ENCODE results near the gene STARD9. TPM values are rescaled to one million over a fixed set of nuclear protein-coding genes. Genes with fewer than 3 reads are reported as not detected.

STARD9 gene
- total RNA-seq, 1 donor = 9.1 TPM

GRCh38 chr15:42725331-42725903, 150.0 kb downstream of the STARD9 start:
- no peak overlapping the region for H3K4me3 ChIP-seq (ENCODE audit: low read depth, low read length)
- TF ChIP-seq CTCF (IDR thresholded peaks at IDR 0.05; ENCODE audit: insufficient read depth, low read depth, low read length) = no peak
- no peak for DNase-seq (ENCODE audit: low read depth)

- TF ChIP-seq CTCF (IDR thresholded peaks at IDR 0.05; ENCODE audit: insufficient read depth, low read depth, low read length) = no peak
- no peak for DNase-seq (ENCODE audit: low read depth)
- H3K4me3 ChIP-seq (ENCODE audit: low read depth, low read length) = no peak overlapping the region
Measured at GRCh38 chr15:42726114-42726513, 150.7 kb downstream of the STARD9 start.

DNA sequence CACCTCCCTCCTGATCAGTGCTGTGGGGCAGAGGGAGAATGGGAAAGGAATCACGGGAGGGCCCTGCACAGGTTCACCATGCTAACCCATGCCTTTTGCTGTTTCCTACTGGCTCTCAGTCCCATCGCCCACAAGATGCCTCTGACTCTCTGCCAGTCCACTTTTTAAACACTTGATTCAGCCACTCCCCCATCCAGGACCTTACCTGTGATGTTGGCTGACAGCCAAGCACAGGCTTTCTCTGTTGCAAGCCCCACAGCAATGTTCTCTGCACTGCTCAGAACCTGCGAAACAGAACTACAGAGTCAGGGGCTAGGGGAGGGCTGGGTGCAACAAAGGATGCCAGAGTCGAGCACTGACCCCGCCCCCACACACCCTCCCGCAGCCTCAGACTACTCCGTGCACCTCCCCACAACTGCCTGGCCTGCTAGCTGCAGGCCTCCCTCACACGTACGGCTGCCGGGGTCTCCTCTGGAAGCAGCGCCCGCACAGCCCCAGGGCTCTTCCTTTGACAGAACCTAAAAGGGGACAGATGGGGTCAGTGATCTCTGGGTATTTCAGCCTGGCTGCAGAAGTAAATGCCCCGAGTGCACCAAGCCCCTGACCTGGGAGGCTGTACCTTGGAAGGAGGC, 152.5 kb downstream of the STARD9 start:
- DNase-seq (ENCODE audit: low read depth) = no peak
- no peak overlapping the region for H3K4me3 ChIP-seq (ENCODE audit: low read depth, low read length)
- TF ChIP-seq CTCF (IDR thresholded peaks at IDR 0.05; ENCODE audit: insufficient read depth, low read depth, low read length) = no peak

DNA sequence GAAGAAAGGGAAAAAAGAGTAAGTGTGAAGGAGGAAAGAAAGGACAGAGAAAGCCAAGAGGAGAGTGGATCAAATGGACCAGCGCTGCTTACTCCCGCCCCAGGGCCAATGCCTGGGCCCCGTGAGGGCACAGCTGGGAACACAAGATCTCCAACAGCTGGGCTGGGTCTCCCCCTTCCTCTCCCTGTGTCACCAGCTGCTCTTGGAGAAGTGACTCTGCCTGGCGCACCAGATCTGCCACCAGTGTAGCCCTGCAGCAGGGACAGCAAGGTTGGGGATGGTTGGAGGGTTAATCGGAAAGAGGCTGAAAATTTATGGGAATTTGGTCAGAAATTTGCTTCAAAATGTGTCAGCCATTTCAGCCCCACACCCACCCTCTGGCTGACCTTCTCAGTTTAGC, 153.2 kb downstream of the STARD9 start:
- no peak for DNase-seq (ENCODE audit: low read depth)
- no peak overlapping the region for H3K4me3 ChIP-seq (ENCODE audit: low read depth, low read length)
- TF ChIP-seq CTCF (IDR thresholded peaks at IDR 0.05; ENCODE audit: insufficient read depth, low read depth, low read length) = no peak

DNA sequence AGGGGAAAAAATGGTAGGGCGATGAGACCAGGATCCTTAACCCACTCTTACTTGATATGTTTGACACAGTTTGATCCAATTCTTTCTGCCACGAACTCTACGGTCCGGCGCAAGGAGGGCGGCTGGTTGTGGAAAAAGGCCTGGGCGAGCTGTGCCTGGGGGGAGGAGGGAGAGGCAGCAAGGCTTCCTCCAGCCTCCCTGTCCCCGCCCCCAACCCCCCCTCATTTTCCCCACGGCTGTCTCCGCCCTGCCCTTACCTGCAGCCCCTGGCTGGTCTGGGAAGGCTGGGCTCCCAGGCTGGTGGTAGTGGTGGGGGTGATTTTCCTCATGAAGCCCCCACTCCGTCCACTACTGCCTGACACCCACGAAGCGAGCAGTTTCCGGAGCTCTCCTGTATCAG, 153.6 kb downstream of the STARD9 start:
- H3K4me3 ChIP-seq (ENCODE audit: low read depth, low read length) = no peak overlapping the region
- no peak for DNase-seq (ENCODE audit: low read depth)
- TF ChIP-seq CTCF (IDR thresholded peaks at IDR 0.05; ENCODE audit: insufficient read depth, low read depth, low read length) = no peak

- DNase-seq (ENCODE audit: low read depth) = no peak
- no peak for TF ChIP-seq CTCF (IDR thresholded peaks at IDR 0.05; ENCODE audit: insufficient read depth, low read depth, low read length)
- no peak overlapping the region for H3K4me3 ChIP-seq (ENCODE audit: low read depth, low read length)
Measured at GRCh38 chr15:42729409-42729808, 154.0 kb downstream of the STARD9 start.

DNA sequence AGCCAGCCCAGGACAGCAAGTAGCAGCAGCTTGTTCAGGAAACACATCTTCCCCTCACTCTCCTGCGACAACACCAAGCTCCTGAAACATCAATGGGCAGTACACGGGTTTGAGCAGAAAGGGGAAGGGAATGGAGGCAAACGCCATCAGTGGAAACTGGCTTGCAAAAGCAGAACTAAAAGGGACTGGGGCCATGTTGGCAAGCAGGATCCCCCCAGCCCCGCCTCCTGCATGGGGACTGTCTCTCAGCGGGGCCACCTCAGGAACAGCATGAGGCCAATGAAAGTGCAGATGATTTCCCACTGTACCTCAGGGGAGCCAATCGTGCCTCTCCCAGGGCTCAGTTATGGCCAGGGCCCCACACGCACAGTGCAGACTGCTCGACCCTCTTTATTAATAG, 154.7 kb downstream of the STARD9 start:
- DNase-seq (ENCODE audit: low read depth) = no peak

More for the DNA sequence above, 154.7 kb downstream of the STARD9 start:
- H3K4me3 ChIP-seq (ENCODE audit: low read depth, low read length) = no peak overlapping the region
- no peak for TF ChIP-seq CTCF (IDR thresholded peaks at IDR 0.05; ENCODE audit: insufficient read depth, low read depth, low read length)
